Left lung (tissue), 10 donors: ENCODE results near the gene PLEKHA5. TPM values are rescaled to one million over a fixed set of nuclear protein-coding genes. Genes with fewer than 3 reads are reported as not detected.
A peak's percentile ranks its signal among the peaks of the same experiment; 100 is the strongest.

Experiments used
- ATAC-seq: fragments of 200-7000 bp; cut with Tn5 transposase; one replicate; pipeline ENCODE4 v1.9.1; 2020; ENCODE audit warnings: moderate library complexity
- DNase-seq, 4 donors: peaks; one replicate each; pipeline ENCODE4 v3.0.0-alpha.2; 2013 to 2020
- H3K27ac ChIP-seq, 2 donors: fragments of 200-600 bp; sonication (generic) in 1 of 2; one replicate each; pipeline versions ENCODE4 v1.5.0 to v1.8.0; 2020 to 2021
- H3K27me3 ChIP-seq, 2 donors: fragments of 200-600 bp; sonication (generic) in 1 of 2; one replicate each; pipeline versions ENCODE4 v1.5.0 to v1.8.0; 2020 to 2021
- H3K36me3 ChIP-seq, 2 donors: fragments of 200-600 bp; sonication (generic) in 1 of 2; one replicate each; pipeline versions ENCODE4 v1.5.0 to v1.8.0; 2020 to 2021
- H3K4me1 ChIP-seq, 2 donors: fragments of 200-600 bp; one replicate each; pipeline ENCODE4 v1.8.0; 2021
- H3K4me3 ChIP-seq, 2 donors: fragments of 200-600 bp; sonication (generic) in 1 of 2; one replicate each; pipeline versions ENCODE4 v1.5.0 to v1.8.0; 2020 to 2021; ENCODE audit warnings: mild to moderate bottlenecking in 1 of 2
- H3K9me3 ChIP-seq, 2 donors: fragments of 200-600 bp; sonication (generic) in 1 of 2; one replicate each; pipeline versions ENCODE4 v1.5.0 to v1.8.0; 2020 to 2021
- CTCF ChIP-seq, 2 donors: fragments of 200-600 bp; sonication (generic) in 1 of 2; IDR thresholded peaks; one replicate each; pipeline versions ENCODE4 v1.5.0 to v1.8.0; 2021; ENCODE audit warnings: antibody characterized with exemption in 2 of 2
- intact Hi-C, 2 donors: fragments of 100-400 bp; cut with DNase I; formaldehyde crosslinking; loops; one replicate each; pipeline versions ENCODE4 v1.11.2 to v1.14.2; 2022
- polyA plus RNA-seq, 6 donors: library from polyadenylated mRNA; unstranded; fragments of 120-200 nt; gene quantifications; one replicate each; pipeline ENCODE4 v1.2.1, GENCODE V29; 2013; ENCODE audit not compliant: insufficient read length in 6 of 6
- total RNA-seq, 2 donors: library from RNA; stranded (reverse); fragmentation: NEBNext Ultra II Directional; extraction: Animal tissue kit (Norgen Biotek cat#: 25700); gene quantifications; one replicate each; pipeline ENCODE4 v1.2.1, GENCODE V29; 2021
- donor health status: DM: no; HTN: yes; CAD: no.
- donor health status: DM: no; HTN: no; CAD: no.

PLEKHA5 gene
- total and polyA plus RNA-seq, 8 donors: 20.4 to 43.6 (median 38.0) TPM

GRCh38 chr12:19153396-19153795 lies 23.9 kb downstream of the PLEKHA5 start:
- ATAC-seq (no peak), DNase-seq (no peak)
- Histone ChIP-seq H3K4me1 (peaks cover 0 to 4% of the 10 kb centered on the region in 2 donors), H3K27me3 (no peaks in the 10 kb centered on the region), H3K36me3 (no peaks in the 10 kb centered on the region), H3K9me3 (no peaks in the 10 kb centered on the region), H3K27ac (no peak overlapping the region), H3K4me3 (no peak overlapping the region)
- no peak for TF ChIP-seq CTCF (IDR thresholded peaks at IDR 0.05)
- intact Hi-C loops: no loop called here

- peak in 1 of 4 donors; percentile 16 for DNase-seq
Observed at GRCh38 chr12:19154686-19155085, 25.2 kb downstream of the PLEKHA5 start.

GRCh38 chr12:19155981-19156734 lies 26.6 kb downstream of the PLEKHA5 start:
- Histone ChIP-seq H3K27me3 (no peaks in the 10 kb centered on the region), H3K9me3 (no peaks in the 10 kb centered on the region), H3K4me3 (no peak overlapping the region), H3K4me1 (peaks cover 0 to 4% of the 10 kb centered on the region in 2 donors), H3K36me3 (no peaks in the 10 kb centered on the region), H3K27ac (no peak overlapping the region)
- no peak for ATAC-seq
- intact Hi-C loops: no loop called here
- no peak for DNase-seq
- TF ChIP-seq CTCF (IDR thresholded peaks at IDR 0.05): no peak

More at GRCh38 chr12:19154686-19155085, 25.2 kb downstream of the PLEKHA5 start:
- H3K36me3 ChIP-seq: no peaks in the 10 kb centered on the region
- H3K27ac ChIP-seq: no peak overlapping the region
- H3K27me3 ChIP-seq: no peaks in the 10 kb centered on the region
- ATAC-seq: no peak
- peaks cover 0 to 4% of the 10 kb centered on the region in 2 donors for H3K4me1 ChIP-seq
- intact Hi-C loops: no loop called here
- no peak for TF ChIP-seq CTCF (IDR thresholded peaks at IDR 0.05)
- no peak overlapping the region for H3K4me3 ChIP-seq
- H3K9me3 ChIP-seq: no peaks in the 10 kb centered on the region

- Histone ChIP-seq H3K4me1 (no peaks in the 10 kb centered on the region), H3K9me3 (no peaks in the 10 kb centered on the region), H3K36me3 (no peaks in the 10 kb centered on the region), H3K27ac (no peak overlapping the region), H3K27me3 (no peaks in the 10 kb centered on the region), H3K4me3 (no peak overlapping the region)
- peak in 2 of 4 donors; percentile 36 to 43 for DNase-seq
- TF ChIP-seq CTCF (IDR thresholded peaks at IDR 0.05): no peak
- no peak for ATAC-seq
- intact Hi-C loops: no loop called here
Observed at GRCh38 chr12:19158923-19159322, 29.4 kb downstream of the PLEKHA5 start.

- DNase-seq: no peak
- Histone ChIP-seq H3K36me3 (no peaks in the 10 kb centered on the region), H3K4me1 (no peaks in the 10 kb centered on the region), H3K9me3 (no peaks in the 10 kb centered on the region), H3K4me3 (no peak overlapping the region), H3K27me3 (no peaks in the 10 kb centered on the region), H3K27ac (no peak overlapping the region)
- no peak for ATAC-seq
- no peak for TF ChIP-seq CTCF (IDR thresholded peaks at IDR 0.05)
- intact Hi-C loops: no loop called here
Observed at GRCh38 chr12:19161216-19161615, 31.7 kb downstream of the PLEKHA5 start.
